OCI-LY7 (cell line): ENCODE measurements around the gene SCD.

Source experiments
- EZH2phosphoT487 ChIP-seq: fragments of 200-600 bp; sonication (generic); IDR thresholded peaks from 2 replicates; pipeline ENCODE4 v1.6.1; 2018; ENCODE audit warnings: low read depth, borderline replicate concordance, mild to moderate bottlenecking, mixed run types, antibody characterized with exemption, low read length, moderate library complexity, mixed read lengths
- TF ChIP-seq, protein P1 (sequence below): fragments of 200-600 bp; sonication (generic); conservative IDR thresholded peaks from 2 replicates; pipeline ENCODE4 v1.5.1; 2014; ENCODE audit warnings: mild to moderate bottlenecking, antibody characterized with exemption, low read length, moderate library complexity, mixed read lengths

GRCh38 chr10:100350914-100351485, 4.0 kb downstream of the SCD start:
- no peak for TF ChIP-seq EZH2phosphoT487
- TF ChIP-seq, protein P1, sequence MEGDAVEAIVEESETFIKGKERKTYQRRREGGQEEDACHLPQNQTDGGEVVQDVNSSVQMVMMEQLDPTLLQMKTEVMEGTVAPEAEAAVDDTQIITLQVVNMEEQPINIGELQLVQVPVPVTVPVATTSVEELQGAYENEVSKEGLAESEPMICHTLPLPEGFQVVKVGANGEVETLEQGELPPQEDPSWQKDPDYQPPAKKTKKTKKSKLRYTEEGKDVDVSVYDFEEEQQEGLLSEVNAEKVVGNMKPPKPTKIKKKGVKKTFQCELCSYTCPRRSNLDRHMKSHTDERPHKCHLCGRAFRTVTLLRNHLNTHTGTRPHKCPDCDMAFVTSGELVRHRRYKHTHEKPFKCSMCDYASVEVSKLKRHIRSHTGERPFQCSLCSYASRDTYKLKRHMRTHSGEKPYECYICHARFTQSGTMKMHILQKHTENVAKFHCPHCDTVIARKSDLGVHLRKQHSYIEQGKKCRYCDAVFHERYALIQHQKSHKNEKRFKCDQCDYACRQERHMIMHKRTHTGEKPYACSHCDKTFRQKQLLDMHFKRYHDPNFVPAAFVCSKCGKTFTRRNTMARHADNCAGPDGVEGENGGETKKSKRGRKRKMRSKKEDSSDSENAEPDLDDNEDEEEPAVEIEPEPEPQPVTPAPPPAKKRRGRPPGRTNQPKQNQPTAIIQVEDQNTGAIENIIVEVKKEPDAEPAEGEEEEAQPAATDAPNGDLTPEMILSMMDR, result no peak
